Activated CD4-positive, alpha-beta T cell treated with anti-CD3 and anti-CD28 coated beads for 24 hours (primary cell): ENCODE data around the gene NOC4L.

Experiments
- DNase-seq, 2 donors: peaks; one replicate each; pipeline ENCODE4 v3.0.0-alpha.2; 2020; ENCODE audit warnings: low read depth in 2 of 2

The NOC4L gene

DNA sequence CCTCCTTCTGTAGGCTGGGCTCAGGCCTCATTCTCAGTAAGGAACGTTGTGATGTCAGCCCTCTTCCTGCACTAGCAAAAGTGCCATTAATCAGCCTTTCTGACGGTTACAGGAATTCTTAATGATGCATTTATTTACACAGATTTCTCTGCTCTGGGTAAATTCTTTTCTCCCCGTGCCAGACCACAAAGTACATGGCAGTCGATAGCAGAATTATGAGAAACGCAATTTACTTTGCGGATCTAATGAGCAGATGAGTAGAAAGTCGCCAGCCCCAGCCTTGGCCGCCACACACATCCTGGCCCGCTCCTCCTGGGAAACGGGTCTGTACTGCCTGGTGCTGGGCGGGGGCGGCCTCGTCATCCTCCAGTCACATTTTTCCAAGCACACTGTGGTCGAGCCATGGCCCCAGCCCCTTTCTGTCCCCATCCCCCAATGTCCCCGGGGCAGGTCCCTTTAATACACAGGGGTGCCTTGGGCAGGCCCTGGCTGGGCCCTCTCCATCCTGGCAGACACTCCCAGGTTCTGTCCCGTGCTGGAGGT is 25.9 kb downstream of the NOC4L start:
- DNase-seq = no peak

DNA sequence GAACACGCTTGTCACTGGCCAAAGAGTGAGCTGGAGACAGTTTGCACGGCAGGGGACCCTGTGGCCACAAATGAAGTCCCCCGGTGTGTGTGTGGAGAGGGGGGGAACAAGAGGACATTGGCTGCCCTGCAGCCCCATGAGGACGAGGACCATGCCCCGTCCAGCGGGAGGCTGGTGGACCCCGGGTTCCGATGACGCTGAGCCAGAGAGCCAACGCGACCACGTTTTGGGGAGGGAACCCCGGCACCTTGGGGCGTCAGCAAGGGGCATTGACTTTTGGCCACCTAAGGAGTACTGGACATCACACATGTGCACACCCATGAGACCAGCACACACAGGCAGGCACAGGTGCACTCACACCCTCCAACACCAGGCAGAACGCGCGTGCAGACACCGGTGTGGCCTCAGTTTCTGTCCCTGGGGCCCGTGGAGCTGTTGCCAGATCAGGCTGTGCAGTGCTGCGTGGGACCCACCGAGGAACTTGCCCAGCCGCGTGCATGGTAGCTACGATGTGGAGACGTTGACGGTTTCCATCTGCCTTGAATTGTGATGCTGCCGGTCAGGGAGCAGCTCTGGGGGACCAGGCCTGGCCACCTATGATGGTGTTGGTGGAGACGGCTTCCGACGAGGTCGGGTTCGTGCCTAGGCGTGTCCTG is 26.5 kb downstream of the NOC4L start:
- DNase-seq = no peak

DNA sequence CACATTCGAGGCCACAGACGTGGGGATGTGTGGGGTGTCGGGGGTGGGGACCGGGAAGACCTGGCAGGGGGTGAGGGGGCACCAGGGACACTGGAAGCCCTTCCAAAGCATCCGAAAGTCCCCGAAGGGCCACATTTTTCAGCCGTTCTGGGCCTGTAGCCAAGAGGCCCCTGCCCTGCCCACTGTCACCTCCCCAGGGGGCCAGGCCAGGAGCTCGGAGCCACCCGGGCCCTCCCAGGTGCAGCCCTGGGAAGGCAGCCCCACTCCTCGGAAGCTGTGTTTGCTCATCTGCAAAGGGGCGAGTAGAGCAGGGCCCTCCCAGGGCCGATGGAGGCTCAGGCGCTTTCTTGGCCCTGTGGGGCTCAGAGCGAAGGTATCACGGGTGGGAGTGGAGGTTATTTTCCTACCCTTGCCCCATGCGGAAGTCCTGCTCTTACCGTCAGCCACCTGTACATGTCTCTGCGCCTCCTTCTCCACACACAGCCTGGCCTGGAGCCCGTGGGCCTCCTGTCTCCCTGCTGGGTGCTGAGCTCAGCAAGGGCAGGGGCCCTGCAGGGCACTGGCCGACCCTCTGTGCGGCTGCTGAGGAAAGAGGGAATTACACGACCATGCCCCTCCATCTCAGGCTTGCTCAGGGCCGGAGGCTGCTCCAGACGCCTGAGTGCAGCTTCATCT is 27.2 kb downstream of the NOC4L start:
- DNase-seq = no peak

DNA sequence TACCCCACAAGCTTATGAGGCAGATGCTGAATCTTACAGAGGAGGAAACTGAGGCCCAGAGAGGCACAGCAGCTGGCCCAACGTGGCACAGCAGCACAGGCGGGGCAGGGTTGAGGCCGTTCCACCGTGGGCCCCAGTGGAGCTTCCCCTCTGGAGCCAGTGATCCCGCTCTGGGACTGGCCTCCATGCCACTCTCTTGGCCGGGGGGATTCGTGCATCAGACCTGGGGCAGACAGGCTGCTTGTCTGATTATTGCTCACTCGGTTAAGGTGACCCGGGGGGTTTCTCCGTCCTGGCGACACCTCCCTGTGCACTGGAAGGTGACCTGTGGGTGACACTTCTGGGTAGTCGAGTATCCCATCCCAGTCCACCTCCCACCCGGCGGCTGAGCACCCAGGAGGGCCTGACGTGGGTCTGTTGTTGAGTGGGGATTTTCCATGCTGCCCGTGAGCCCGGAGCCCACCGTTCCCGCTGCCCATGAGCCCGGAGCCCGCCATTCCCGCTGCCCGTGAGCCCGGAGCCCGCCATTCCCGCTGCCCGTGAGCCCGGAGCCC is 27.8 kb downstream of the NOC4L start:
- no peak for DNase-seq

DNA sequence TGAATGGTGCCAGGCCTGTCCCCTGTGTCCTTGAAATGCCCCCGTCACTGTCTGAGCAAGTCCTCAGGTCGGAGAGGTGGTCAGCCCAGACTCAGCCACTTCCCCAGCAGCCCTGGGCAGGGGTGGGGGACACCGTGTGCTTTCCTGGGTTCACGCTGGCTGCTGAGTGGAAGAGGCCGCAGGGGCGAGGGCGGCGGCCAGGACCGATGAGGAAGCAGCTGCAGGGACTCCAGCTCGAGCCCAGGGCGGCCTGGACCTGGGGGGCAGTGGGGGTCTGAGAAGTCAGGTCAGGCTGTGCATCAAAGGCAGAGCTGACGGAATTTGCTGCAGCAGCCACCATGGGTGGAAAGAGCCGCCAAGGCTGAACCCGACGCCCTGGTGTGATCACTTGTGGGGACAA is 28.4 kb downstream of the NOC4L start:
- DNase-seq = no peak

DNA sequence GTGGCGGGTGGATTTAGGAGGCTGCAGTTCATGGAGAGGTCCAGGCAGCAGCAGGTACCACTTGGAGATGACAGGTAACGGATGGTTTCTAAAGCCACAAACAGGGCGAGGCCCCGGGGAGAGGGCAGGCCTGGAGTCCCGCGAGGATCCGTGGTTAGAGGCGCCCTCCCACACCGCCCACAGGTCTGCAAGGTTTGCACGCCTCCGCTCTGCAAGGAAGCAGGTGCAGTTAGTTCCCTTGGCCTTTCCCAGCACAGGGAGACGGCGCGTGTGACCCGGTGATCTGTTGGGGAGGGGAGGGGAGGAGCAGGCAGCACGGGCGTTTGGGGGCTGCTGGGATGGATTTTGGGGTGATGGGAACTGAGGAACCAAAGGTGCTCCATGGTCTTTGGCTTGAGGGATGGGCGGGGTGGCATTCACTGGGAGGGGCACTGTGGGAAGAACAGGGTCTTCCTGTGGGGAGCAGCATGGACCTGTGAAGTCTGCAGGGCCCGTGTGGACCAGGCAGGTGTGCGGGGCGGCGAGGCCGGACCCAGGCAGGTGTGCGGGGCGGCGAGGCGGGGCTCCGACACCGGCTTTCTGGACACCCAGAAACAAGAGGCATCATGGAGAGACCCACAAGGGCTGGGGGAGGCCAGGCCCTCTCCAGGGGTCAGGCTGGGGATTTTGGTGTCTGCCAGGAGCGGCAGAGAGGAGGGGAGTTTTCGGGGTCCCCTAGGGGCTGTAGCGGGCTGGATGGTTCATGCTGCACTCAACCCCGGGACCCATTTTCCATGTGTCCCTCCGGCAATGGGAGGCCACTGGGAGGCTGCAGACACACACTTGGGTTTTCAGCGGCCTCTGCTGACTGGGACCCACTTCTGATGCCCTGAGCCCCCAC is 29.1 kb downstream of the NOC4L start:
- no peak for DNase-seq

DNA sequence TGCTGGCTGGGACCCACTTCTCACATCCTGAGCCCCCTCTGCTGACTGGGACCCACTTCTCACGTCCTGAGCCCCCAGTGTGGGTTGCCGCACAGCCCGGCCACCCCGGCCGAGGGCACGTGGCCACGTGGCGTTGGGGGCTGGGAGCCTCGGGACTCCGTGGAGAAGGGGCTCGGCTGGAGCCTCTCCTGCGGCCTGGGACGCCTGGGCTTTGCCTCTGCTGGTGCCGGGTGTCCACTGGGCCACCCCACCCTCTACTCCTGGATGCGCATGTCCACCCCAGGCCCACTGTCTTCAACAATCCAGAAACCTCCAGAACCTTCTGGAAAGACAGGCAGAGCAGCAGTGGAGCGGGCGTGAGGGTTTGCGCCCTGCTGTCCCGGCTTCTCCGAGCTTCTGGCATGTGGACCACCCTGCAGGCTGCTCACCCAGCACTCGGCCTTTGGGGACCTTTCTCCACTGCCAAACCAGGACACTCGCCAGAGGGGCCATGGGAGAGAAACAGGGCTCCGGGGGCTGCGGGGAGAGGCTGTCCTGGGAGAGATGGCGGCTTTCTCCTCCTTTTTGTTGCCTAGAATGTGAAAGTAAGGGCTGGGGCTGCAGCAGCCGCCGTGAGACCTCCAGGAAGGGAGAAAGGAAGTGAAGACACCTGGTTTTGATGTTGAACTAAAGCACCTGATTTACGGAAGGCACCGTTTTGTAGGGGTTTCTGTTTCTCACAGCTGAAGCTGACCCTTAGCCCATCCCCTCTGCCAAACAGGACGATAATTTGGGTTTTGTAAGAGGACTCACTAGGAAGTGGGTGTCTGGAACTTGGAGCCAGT is 30.0 kb downstream of the NOC4L start:
- no peak for DNase-seq

DNA sequence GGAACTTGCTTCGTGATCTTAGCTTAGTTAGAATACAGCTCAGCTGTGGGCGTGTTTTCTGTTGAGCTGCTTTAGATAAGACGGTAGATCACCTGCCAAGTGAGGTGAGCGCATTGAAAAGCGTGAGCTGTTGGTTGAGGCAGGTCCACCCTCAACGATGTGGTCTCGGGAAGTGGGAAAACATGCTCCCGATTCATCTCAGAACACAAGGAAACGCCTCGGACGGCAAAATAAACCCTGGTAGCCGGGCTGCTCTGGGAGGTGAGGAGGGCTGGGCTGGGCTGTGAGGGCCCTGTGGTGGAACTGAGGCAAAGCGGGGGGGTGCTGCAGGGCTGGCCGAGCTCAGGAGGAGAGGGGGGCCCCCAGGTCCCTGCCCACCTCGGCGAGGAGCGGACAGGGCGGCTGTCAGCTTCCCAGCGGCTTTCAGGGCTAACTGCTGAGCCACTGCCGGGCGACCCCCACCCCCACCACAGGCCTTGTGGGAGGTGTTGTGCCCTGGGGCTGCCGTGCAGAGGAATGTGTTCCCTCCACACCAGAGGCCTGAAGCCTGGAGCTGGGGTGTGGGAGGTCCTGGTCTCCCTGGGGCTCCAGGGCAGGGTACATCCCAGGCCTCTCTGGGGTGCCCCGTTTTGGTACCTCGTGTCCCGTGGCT is 30.7 kb downstream of the NOC4L start:
- no peak for DNase-seq

DNA sequence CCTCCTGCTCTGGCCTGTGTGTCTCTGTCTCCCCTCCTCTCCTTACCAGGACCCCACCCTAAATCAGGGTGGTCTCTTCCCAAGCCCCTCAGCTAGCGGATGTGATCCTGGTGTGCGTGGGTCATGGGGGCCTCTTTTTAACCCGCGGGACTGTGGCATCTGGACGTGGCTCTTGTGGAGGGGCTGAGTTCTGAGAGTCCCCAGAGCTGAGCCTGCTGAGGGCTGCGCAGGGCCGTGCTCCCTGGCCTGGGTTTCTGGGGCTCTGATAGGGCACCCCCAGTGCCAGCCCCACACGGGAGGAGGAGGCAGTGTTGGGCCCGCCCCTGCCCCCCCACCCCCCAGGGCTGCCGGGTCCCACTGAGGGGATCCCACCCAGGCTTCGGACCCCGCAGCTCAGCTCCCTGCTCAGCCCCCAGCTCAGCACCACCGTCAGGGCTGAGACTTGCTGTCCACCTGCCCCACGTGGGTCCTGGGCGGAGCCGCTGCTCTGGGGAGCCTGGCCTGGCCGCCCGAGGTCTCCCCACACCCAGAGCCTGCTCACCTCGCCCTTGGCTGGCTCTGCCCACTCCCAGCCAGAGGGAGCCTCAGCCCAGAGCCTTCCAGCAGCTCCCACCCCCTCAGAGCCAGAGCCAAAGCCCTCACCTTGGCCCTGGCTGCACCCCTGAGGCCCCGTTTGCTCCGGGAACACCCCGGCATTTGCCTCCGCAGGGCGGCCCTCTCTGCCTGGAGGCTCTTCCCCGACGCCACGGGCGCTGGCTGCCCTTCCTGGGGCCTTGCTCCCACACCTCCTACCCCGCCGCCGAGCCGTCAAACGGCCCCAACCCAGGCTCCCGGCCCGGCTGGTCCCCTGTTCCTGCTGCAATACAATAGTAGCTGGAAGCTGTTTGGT is 31.5 kb downstream of the NOC4L start:
- no peak for DNase-seq

DNA sequence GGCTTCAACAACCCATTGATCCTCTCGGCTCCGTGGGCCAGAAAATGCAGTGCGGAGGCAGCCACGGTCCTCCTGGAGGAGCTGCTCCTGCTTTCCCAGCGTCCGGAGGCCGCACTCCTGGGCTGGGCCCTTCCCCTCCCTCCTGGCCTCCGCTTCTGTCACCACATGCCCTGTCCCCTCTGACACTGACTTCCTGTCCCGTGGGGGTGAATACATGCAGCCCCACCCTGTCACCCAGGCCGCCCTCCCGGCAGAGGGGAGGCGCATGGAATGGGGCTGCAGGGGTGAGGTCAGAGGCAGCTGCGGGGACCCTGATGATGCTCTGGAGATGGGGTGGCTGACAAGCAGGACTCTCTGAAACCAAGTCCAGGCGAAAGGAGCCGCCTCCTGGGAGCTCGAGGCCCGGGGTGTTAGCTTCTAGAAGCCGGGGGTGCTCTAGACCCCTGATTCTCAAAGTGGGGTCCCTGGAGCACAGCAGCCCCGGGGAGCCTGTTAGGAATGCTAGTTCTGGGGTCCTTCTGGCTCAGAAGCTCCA is 32.2 kb downstream of the NOC4L start:
- DNase-seq = no peak

DNA sequence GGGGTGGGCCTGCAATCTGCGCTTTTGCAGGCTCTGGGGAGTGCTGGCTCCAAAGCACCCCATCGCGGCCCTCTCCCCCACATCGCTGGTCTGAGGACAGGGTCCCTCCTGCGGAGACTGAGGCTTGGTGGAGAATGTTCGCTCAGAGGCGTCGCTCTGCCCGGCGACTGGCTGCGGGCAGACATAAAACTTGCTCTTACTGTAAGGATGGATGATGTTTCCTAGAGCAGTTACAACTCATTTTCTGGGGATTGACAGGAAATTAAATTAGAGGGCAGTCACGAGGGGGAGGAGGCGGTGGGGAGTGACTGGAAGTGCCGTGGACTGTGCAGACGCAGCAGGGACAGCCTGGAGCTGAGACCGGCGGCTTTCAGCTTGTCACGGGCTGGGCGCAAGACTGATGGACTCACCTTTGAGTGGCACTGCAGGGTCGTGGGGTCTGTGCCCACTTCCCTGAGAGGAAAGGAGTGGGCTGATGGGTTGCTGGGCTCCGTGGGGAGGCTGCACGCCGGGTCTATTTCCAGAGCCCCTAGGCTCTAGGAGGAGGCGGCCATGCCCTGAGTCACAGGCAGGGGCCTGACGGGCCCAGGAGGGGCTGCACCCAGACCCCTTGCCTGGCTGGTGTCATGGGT is 32.8 kb downstream of the NOC4L start:
- no peak for DNase-seq

DNA sequence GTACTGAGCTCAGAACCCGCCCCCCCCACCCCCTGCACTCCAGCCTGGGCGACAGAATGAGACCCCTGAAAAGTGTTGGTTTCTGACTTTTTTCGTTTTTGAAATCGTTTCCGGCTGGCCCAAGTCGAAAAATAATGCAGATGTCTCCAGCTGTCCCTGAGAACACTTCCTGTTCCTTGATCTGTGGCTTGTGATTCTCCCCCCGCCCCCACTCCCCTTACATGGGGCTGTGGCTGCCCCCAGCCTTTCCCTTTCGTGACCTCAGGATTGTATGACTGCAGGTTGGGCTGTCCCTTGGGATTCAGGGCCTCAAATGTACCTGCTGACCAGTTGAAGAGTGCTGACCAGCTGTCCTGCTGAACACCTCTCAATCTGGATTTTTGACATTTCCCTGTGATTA is 34.1 kb downstream of the NOC4L start:
- no peak for DNase-seq

DNA sequence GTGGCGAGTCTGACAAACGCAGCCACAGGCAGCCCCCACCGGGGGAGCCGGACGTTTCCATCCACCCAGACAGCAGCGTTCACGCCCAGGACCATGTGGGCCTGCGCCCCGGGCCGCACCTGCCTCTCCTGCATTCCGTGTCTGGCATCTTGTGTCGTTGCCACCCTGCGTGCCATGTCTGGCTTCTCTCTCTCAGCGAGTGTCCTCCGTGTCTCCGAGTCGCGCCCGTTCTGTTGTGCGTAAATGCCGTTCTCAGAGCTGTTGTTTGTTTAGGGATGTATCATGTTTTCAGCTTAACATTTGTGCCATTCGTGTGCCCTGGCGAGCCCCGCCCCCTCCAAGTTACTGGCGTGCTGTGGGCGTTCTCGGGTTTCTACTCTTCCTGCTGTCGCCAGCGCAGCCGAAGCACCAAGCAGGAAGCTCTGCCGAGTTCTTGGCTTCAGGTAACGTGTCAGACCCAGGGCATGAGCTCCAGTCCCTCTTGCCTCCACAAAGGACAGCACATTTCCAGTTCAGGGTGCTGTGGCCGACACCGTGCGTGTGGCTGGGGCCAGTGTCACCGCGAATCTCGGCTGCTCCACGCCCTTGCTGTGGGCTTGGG is 34.6 kb downstream of the NOC4L start:
- DNase-seq = peak in 1 of 2 donors; percentile 34

DNA sequence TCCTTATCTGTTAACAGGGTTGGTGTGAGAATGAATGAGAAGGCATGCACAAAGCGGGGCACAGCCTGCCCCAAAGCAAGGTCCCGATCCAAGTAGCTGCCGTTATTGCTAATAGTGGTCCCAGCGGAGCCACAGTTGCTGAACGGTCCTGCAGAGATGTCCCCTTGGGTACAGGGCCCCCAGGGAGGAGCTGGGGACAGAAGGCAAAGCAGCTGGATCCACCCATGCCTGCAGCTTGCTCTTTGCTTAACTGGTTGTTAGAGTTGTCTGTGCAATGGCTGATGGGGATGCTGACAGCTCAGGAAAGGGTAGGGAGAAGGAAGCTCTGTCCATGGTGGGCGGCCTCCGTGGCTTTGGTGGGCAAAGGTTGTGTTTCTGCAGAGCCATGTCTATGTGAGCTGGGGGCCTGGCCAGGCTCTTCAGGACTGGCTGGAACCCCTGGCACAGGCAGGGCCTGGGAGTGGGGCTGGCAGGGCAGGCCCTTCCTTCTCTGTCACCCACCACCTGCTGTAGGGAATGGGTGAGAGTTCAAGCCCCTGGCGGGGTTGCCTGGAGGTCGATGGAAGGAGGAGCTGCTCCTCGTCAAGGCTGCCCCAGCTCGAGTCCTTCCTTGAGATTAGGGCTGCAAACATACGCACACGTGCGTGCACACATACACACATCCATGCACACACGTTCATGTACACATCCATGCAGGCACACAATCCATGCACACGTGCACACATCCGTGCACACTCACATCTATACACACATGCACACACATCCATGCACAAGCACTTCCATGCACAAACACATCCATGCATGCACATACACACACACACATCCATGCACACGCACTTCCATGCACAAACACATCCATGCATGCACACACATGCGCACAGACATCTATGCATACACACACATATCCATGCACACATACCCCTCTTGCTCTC is 35.4 kb downstream of the NOC4L start:
- no peak for DNase-seq

DNA sequence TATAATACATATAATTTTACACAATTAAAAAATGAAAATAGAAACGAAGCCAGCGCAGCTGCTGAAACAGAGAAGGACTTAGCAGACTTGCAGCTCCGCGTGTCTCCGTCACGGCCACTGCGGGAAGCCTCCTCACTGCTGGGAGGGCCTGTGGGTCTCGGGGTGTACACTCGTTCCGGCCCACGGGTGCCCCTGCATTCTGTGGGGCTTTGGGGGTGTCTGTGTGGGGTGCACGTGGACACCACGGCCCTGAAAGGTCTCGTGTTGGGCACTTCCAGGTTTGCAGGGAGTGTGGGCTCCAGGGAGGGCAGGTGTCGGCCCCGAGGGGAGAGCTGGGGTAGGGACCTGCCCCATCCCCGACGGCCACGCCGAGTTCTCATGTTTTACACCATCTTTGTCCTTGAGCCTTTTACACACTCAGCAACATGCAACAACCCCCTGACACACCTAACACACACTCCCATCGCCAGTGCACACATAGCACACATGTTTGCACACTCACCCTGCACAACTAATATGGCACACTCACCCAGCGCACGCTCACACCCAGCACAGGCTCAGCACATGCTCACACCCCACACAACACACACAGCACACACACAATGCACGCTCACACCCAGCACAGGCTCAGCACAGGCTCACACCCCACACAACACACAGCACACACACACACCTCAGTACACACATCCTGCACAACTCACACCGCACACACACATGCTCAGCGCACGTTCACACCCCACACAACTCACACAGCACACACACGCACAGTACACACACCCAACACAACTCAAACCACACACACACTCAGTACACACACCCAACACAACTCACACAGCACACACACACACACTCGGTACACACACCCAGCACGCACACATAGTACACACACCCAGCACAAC is 36.6 kb downstream of the NOC4L start:
- no peak for DNase-seq

DNA sequence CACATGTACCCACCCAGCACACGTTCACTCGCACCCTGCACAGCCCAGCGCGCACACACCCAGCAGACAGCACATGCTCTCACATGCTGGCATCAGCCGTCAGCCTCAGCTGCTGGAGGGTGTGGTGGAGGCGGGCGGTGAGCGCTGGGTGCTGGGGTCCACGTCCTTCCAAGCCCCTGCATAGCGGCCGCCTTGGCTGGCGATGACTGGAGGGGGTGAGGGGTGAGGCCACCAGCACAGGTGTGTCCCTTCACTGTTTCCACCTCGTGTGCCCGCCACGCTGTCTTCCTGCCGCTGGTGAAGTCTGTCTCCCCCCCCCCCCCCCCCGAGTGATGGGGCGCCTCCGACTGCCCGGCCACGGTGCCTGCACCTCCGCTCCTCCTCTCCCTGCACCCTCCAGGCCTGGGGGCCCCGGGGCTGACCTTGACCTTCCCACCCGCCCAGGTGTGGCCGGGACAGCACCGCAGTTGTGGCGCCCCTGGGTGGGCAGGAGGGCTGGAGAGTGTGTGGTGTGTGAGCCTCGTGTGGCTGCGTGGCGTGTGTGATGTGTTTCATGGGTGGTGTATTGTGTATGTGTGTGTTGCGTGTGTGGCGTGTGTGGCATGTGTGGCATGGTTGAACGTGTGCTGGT is 37.4 kb downstream of the NOC4L start:
- DNase-seq = no peak
